Sigmoid colon (tissue), 4 donors: ENCODE results near the gene VPS4A.

Experiments used
- CTCF ChIP-seq, 4 experiments: fragments of 450-650 bp in 3 of 4; fragments of 200-600 bp in 1 of 4; IDR thresholded peaks; one replicate each; pipeline ENCODE4 v1.5.1; 2016 to 2019; ENCODE audit warnings: antibody characterized with exemption in 4 of 4, mild to moderate bottlenecking in 3 of 4, moderate library complexity in 2 of 4
- EP300 ChIP-seq, 4 donors: sonication (generic); formaldehyde crosslinking; IDR thresholded peaks; one replicate each; pipeline ENCODE4 v1.6.1; 2017; ENCODE audit warnings: antibody characterized with exemption in 4 of 4

DNA sequence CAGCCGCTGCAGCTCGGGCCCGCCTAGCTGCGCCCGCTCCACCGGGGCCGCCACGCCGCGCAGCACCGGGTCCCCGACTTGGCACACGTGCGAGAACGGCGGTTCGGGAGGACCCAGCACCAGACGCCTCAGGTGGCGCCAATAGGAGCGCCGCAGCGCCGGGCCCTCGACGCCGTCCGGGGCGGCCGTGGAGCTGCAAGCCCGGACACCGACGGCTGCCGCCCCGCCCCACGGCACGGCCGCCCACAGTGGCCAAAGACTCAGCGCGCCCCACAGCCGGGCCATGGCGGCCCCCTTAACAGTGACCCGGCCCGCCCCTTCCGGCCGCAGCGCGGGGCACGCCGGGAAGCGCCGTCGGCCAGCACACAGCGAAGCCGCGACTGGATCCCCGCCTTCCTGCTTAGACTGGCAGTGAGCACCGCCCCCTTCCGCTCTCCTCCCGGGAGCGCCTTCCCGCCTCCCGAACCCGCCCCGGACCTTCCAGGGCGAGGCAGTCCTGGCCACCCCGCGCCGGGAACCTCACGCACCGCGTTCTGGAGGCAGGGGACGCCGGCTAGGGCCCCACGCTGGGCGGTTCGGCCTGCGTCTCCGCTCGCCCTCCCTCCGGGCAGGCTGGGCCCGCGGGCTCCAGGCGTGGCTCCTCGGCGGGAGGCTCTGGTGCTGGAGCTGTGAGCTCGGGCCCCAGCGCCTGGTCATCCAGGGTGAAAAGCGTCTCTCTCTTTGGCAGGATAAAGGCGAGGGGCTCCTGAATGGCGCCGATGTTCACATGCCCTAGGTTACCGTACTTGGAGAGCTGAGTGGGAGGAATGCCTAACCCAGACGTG lies 19.3 kb downstream of the VPS4A start, which contains the start of gene PDF:
- TF ChIP-seq EP300 (IDR thresholded peaks at IDR 0.05) (no peak), CTCF (IDR thresholded peaks at IDR 0.05) (no peak)
